NCI-H1092 (cell line): ENCODE measurements around the gene FLNC.
A peak's percentile ranks its signal among the peaks of the same experiment; 100 is the strongest.

Source experiments
- DNase-seq: peaks from one replicate; lab custom pipeline; 2025; lab: John Stamatoyannopoulos, UW

The FLNC gene

GRCh38 chr7:128846781-128847444 is 16.7 kb downstream of the FLNC start:
- no peak for DNase-seq

GRCh38 chr7:128847721-128848211 is 17.6 kb downstream of the FLNC start:
- no peak for DNase-seq

GRCh38 chr7:128848289-128849155 is 18.3 kb downstream of the FLNC start:
- no peak for DNase-seq

GRCh38 chr7:128849156-128849515 is 18.9 kb downstream of the FLNC start:
- no peak for DNase-seq

GRCh38 chr7:128849804-128850490 is 19.7 kb downstream of the FLNC start:
- DNase-seq: no peak

GRCh38 chr7:128852537-128853254 is 22.5 kb downstream of the FLNC start:
- DNase-seq: no peak

GRCh38 chr7:128853799-128854198 is 23.6 kb downstream of the FLNC start:
- DNase-seq: no peak

- no peak for DNase-seq
These were observed 24.2 kb downstream of the FLNC start for GRCh38 chr7:128854396-128854795.

- DNase-seq: no peak
These were observed 25.4 kb downstream of the FLNC start for GRCh38 chr7:128855559-128855958.

GRCh38 chr7:128856001-128856718 is 26.0 kb downstream of the FLNC start:
- DNase-seq: no peak

- DNase-seq: no peak
These were observed 28.4 kb downstream of the FLNC start for GRCh38 chr7:128858380-128859231.

- no peak for DNase-seq
These were observed 29.3 kb downstream of the FLNC start for GRCh38 chr7:128859232-128860157.

- DNase-seq: no peak
These were observed 30.2 kb downstream of the FLNC start for GRCh38 chr7:128860158-128861073.

- no peak for DNase-seq
These were observed 31.9 kb downstream of the FLNC start for GRCh38 chr7:128861957-128862570.

- peak; percentile 98 for DNase-seq
These were observed 32.6 kb downstream of the FLNC start, which contains the start of gene ATP6V1F for GRCh38 chr7:128862571-128863432. TSS of gene ATP6V1F (plus strand) at chr7:128862856. CDS start at chr7:128862905, 49 bp downstream.

- peak; percentile 43 for DNase-seq
These were observed 33.3 kb downstream of the FLNC start for GRCh38 chr7:128863433-128863989.
